HFFc6 (cell line): Measurements from ENCODE around the gene C1orf122. TPM values are rescaled to one million over a fixed set of nuclear protein-coding genes. Genes with fewer than 3 reads are reported as not detected.

Source experiments
- DNase-seq: peaks from one replicate; pipeline ENCODE4 v3.0.0-alpha.2; 2018
- H3K27ac Mint-ChIP-seq: 2 replicates; pipeline ENCODE4 v1.8.0; 2020; ENCODE audit warnings: mild to moderate bottlenecking, mixed read lengths
- H3K27me3 Mint-ChIP-seq: 2 replicates; pipeline ENCODE4 v1.8.0; 2021; ENCODE audit warnings: mild to moderate bottlenecking, moderate library complexity, mixed read lengths; ENCODE audit not compliant: insufficient read depth
- H3K36me3 Mint-ChIP-seq: 2 replicates; pipeline ENCODE4 v1.8.0; 2021; ENCODE audit warnings: low read depth, mixed read lengths
- H3K4me1 Mint-ChIP-seq: 2 replicates; pipeline ENCODE4 v1.8.0; 2020; ENCODE audit warnings: low read depth, mixed read lengths
- H3K4me3 Mint-ChIP-seq: 2 replicates; pipeline ENCODE4 v1.8.0; 2020; ENCODE audit warnings: mild to moderate bottlenecking, moderate library complexity, mixed read lengths
- H3K9me3 Mint-ChIP-seq: 2 replicates; pipeline ENCODE4 v1.8.0; 2020; ENCODE audit warnings: mild to moderate bottlenecking, mixed read lengths
- total RNA-seq, 6 experiments: library from RNA; stranded (reverse); fragmentation: NEBNext Ultra II Directional; extraction: Animal tissue kit (Norgen Biotek cat#: 25700); gene quantifications; 2 replicates in 1 of 6; 3 replicates in 5 of 6; pipeline ENCODE4 v1.2.3, GENCODE V29; 2021
- TF ChIP-seq, protein P1 (sequence below): fragments of 200-600 bp; sonication (generic); IDR thresholded peaks from 2 replicates; pipeline ENCODE4 v1.5.0; 2021; ENCODE audit warnings: antibody characterized with exemption, mild to moderate bottlenecking

Gene C1orf122
- total RNA-seq, 6 experiments from 2014 or later = 60.6 to 97.1 (median 68.2) TPM

DNA sequence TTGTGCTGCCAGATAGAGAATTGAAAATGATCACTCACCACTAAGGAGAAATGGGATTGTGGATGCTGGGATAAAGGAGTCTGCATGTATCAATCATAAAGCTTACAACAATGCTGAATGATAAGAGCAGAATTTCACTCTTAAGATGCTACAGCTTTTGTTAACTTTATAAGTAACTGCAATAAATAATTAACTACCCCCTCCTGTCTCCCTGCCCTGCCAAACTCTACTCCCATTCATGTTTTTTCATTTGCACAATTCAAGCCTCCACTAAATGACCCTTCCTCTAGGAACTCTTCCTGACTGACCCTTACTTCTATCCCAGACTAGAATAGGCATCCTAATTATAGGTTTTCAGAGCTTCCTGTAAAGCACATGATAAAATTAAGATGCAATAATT lies 36.9 kb downstream of the C1orf122 start:
- Mint-ChIP-seq H3K36me3 (peaks cover 7% of the 10 kb centered on the region; the same call in 1 of the 2 replicates), H3K9me3 (no peaks in the 10 kb centered on the region), H3K27me3 (no peaks in the 10 kb centered on the region), H3K4me1 (peaks cover 25% of the 10 kb centered on the region), H3K27ac (no peak overlapping the region), H3K4me3 (no peak overlapping the region)
- DNase-seq = no peak
- TF ChIP-seq, protein P1, sequence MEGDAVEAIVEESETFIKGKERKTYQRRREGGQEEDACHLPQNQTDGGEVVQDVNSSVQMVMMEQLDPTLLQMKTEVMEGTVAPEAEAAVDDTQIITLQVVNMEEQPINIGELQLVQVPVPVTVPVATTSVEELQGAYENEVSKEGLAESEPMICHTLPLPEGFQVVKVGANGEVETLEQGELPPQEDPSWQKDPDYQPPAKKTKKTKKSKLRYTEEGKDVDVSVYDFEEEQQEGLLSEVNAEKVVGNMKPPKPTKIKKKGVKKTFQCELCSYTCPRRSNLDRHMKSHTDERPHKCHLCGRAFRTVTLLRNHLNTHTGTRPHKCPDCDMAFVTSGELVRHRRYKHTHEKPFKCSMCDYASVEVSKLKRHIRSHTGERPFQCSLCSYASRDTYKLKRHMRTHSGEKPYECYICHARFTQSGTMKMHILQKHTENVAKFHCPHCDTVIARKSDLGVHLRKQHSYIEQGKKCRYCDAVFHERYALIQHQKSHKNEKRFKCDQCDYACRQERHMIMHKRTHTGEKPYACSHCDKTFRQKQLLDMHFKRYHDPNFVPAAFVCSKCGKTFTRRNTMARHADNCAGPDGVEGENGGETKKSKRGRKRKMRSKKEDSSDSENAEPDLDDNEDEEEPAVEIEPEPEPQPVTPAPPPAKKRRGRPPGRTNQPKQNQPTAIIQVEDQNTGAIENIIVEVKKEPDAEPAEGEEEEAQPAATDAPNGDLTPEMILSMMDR = no peak

DNA sequence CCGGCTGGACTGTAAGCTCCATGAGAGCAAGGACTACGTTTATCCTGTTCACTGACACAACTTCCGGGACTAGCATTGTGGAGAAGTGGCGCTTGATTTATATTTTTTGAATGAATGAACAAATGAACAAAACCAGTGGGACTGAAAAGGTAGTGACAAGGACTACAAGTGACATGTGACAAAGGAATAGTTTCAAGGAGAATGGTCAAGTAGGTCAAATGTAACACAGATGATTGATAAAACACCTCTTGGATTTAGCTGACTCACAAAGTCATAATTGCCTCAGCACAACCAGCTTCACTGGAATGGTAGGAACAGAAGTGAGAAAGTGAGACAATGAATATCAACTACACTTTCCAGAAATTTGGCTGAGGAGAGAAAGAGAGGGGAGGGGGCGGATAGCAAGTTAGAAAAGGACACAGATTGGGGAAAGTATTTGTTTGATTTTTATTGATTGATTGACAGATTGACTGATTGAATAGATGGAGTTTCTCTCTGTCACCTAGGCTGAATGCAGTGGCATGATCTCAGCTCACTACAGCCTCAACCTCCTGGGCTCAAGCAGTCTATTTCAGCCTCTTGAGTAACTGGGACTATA lies 37.6 kb downstream of the C1orf122 start:
- Mint-ChIP-seq H3K4me3 (no peak overlapping the region), H3K9me3 (no peaks in the 10 kb centered on the region), H3K36me3 (peaks cover 8% of the 10 kb centered on the region; the same call in 1 of the 2 replicates), H3K27ac (no peak overlapping the region), H3K27me3 (no peaks in the 10 kb centered on the region), H3K4me1 (peaks cover 25% of the 10 kb centered on the region)
- DNase-seq = no peak
- TF ChIP-seq, protein P1 = no peak

DNA sequence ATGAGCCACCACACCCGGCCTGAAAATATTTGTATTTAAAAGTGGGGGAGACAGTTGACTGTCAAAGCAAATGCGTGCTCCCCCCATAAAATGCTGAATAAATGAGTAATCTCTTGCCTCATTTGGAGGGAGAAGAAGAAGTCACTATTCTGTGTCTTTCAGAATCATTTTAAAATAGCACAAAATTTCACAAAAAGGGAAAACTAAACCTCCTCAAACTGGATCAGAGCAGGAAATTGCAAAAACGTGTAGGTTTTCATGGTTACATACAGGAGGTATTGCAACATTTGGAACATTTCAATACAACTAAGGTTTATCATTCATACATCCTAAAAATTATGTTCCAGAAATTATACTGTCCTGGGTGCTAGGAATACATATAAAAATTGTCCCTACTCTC lies 38.2 kb downstream of the C1orf122 start:
- H3K4me1 Mint-ChIP-seq = peaks cover 25% of the 10 kb centered on the region
- H3K27me3 Mint-ChIP-seq = no peaks in the 10 kb centered on the region
- H3K36me3 Mint-ChIP-seq = peaks cover 8% of the 10 kb centered on the region; the same call in 1 of the 2 replicates
- H3K4me3 Mint-ChIP-seq = no peak overlapping the region
- no peaks in the 10 kb centered on the region for H3K9me3 Mint-ChIP-seq
- DNase-seq = no peak
- H3K27ac Mint-ChIP-seq = no peak overlapping the region
- TF ChIP-seq, protein P1 = no peak

DNA sequence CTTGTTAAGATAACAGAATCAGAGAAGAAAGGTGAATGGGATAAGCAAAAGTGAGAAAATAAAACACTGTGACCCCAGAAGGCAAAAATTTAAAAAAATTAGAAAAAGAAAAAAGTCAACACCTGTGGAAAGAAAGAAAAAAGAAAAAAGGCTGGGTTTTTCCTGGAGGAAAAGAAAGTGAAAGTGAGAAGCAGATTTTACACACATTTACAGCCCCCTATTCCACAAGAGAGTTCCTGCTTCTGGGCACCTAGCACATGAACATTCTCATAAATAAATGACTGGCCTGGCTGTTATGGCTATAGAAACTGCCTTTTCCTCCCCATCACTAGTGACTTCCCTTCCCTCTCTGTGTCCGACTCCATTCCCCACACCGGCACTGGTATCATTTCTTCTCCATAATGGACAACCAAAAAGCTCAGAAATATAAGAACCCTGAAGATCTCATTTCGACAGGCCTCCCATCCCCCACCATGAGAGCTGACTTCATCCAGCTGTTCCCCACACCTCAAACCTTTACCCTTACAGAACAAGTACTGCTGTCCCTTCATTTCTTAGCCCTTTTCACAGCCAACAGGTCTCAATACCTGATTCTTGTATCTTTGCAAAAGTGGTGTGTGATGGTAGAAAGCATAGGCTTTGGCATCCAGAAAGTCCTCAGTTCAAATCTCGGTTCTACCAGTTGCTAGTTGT lies 39.2 kb downstream of the C1orf122 start:
- Mint-ChIP-seq H3K27ac (no peak overlapping the region; the same call in 1 of the 2 replicates), H3K36me3 (peaks cover 8% of the 10 kb centered on the region; the same call in 1 of the 2 replicates), H3K27me3 (no peaks in the 10 kb centered on the region), H3K4me3 (no peak overlapping the region; the same call in 1 of the 2 replicates), H3K9me3 (no peaks in the 10 kb centered on the region), H3K4me1 (peaks cover 25% of the 10 kb centered on the region)
- TF ChIP-seq, protein P1 = no peak
- DNase-seq = no peak

DNA sequence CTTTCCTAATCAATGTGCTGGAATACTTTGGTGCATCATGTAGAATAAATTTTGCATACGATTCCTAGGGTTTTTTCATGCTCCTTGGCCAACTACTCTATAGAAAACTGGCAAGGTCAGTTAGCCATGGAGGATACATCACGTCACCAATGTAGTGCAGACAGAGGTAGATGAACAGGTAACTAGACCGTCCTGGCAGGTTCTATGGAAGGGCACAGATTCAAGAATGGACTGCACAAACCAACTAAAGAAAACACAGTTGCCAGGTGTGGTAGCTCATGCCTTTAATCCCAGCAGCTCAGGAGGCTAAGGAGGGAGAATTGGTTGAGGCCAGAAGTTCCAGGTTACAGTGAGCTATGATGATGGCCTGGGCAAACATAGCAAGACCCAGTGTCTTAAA lies 41.9 kb downstream of the C1orf122 start:
- Mint-ChIP-seq H3K36me3 (peaks cover 8% of the 10 kb centered on the region), H3K27ac (no peak overlapping the region), H3K27me3 (no peaks in the 10 kb centered on the region), H3K9me3 (no peaks in the 10 kb centered on the region), H3K4me1 (peaks cover 40% of the 10 kb centered on the region), H3K4me3 (no peak overlapping the region)
- TF ChIP-seq, protein P1 = no peak
- DNase-seq = no peak
